Measurements from ENCODE around the gene ZFR. TPM values are rescaled to one million over a fixed set of nuclear protein-coding genes. Genes with fewer than 3 reads are reported as not detected.

ZFR gene
- total RNA-seq, 1 donor from 2014 or later, result 89.8 TPM

GRCh38 chr5:32482193-32482592 lies 37.7 kb upstream of the ZFR start:
- H3K27ac Mint-ChIP-seq (ENCODE audit: unreplicated experiment), result no peak overlapping the region
- H3K4me3 Mint-ChIP-seq, result no peak overlapping the region
- H3K9me3 Mint-ChIP-seq, result no peaks in the 10 kb centered on the region
- H3K27me3 Mint-ChIP-seq (ENCODE audit: low read depth), result no peaks in the 10 kb centered on the region
- no peak for DNase-seq (ENCODE audit: low read depth, low spot score)
- TF ChIP-seq CTCF (conservative IDR thresholded peaks at IDR 0.05), result no peak
- H3K4me1 Mint-ChIP-seq, result no peaks in the 10 kb centered on the region
- H3K36me3 Mint-ChIP-seq (ENCODE audit: low read depth), result no peaks in the 10 kb centered on the region

GRCh38 chr5:32479096-32479495 lies 34.6 kb upstream of the ZFR start:
- Mint-ChIP-seq H3K4me3 (no peak overlapping the region), H3K4me1 (peaks cover 16% of the 10 kb centered on the region)

GRCh38 chr5:32476891-32477290 lies 32.4 kb upstream of the ZFR start:
- TF ChIP-seq CTCF (conservative IDR thresholded peaks at IDR 0.05), result no peak
- Mint-ChIP-seq H3K4me1 (peaks cover 16% of the 10 kb centered on the region), H3K27me3 (ENCODE audit: low read depth) (no peaks in the 10 kb centered on the region), H3K4me3 (no peak overlapping the region), H3K36me3 (ENCODE audit: low read depth) (no peaks in the 10 kb centered on the region), H3K27ac (ENCODE audit: unreplicated experiment) (no peak overlapping the region), H3K9me3 (no peaks in the 10 kb centered on the region)
- DNase-seq (ENCODE audit: low read depth, low spot score), result no peak

More at GRCh38 chr5:32479096-32479495, 34.6 kb upstream of the ZFR start:
- peak overlapping the region; percentile 4 for H3K27ac Mint-ChIP-seq (ENCODE audit: unreplicated experiment)
- no peaks in the 10 kb centered on the region for H3K36me3 Mint-ChIP-seq (ENCODE audit: low read depth)
- no peaks in the 10 kb centered on the region for H3K27me3 Mint-ChIP-seq (ENCODE audit: low read depth)
- no peak for DNase-seq (ENCODE audit: low read depth, low spot score)
- TF ChIP-seq CTCF (conservative IDR thresholded peaks at IDR 0.05), result no peak
- no peaks in the 10 kb centered on the region for H3K9me3 Mint-ChIP-seq

GRCh38 chr5:32475334-32476097 lies 31.0 kb upstream of the ZFR start:
- no peak for DNase-seq (ENCODE audit: low read depth, low spot score)
- H3K4me1 Mint-ChIP-seq, result peaks cover 16% of the 10 kb centered on the region
- no peaks in the 10 kb centered on the region for H3K27me3 Mint-ChIP-seq (ENCODE audit: low read depth)
- no peaks in the 10 kb centered on the region for H3K36me3 Mint-ChIP-seq (ENCODE audit: low read depth)
- no peaks in the 10 kb centered on the region for H3K9me3 Mint-ChIP-seq
- H3K27ac Mint-ChIP-seq (ENCODE audit: unreplicated experiment), result peak overlapping the region; percentile 73
- TF ChIP-seq CTCF (conservative IDR thresholded peaks at IDR 0.05), result no peak
- peak overlapping the region; percentile 11 for H3K4me3 Mint-ChIP-seq

GRCh38 chr5:32474209-32474854 lies 29.8 kb upstream of the ZFR start:
- DNase-seq (ENCODE audit: low read depth, low spot score), result no peak
- Mint-ChIP-seq H3K27me3 (ENCODE audit: low read depth) (no peaks in the 10 kb centered on the region), H3K36me3 (ENCODE audit: low read depth) (no peaks in the 10 kb centered on the region), H3K9me3 (no peaks in the 10 kb centered on the region), H3K4me1 (peaks cover 16% of the 10 kb centered on the region), H3K4me3 (no peak overlapping the region), H3K27ac (ENCODE audit: unreplicated experiment) (no peak overlapping the region)
- TF ChIP-seq CTCF (conservative IDR thresholded peaks at IDR 0.05), result no peak

Data from neural crest cell (in vitro differentiated cells).